Right lung (tissue), 5 donors: Measurements from ENCODE around the gene NPHP1. TPM values are rescaled to one million over a fixed set of nuclear protein-coding genes. Genes with fewer than 3 reads are reported as not detected.
A peak's percentile ranks its signal among the peaks of the same experiment; 100 is the strongest.
"Not testable (repeated sequence)": the region's sequence is repeated elsewhere in the genome, so short reads cannot be mapped to it uniquely, and the experiment has no call there.

Source experiments
- DNase-seq, 2 donors: peaks; one replicate each; pipeline ENCODE4 v3.0.0-alpha.2; 2013
- polyA plus RNA-seq, 5 donors: library from polyadenylated mRNA; unstranded; fragments of 120-200 nt; gene quantifications; one replicate each; pipeline versions ENCODE4 v1.2.1 to v1.2.3, GENCODE V29; 2013; ENCODE audit warnings: inconsistent platforms in 1 of 5, low replicate concordance in 1 of 5; ENCODE audit not compliant: insufficient read length in 5 of 5, insufficient read depth in 1 of 5

NPHP1 gene
- polyA plus RNA-seq, 5 donors: 13.3 to 20.1 (median 17.7) TPM

DNA sequence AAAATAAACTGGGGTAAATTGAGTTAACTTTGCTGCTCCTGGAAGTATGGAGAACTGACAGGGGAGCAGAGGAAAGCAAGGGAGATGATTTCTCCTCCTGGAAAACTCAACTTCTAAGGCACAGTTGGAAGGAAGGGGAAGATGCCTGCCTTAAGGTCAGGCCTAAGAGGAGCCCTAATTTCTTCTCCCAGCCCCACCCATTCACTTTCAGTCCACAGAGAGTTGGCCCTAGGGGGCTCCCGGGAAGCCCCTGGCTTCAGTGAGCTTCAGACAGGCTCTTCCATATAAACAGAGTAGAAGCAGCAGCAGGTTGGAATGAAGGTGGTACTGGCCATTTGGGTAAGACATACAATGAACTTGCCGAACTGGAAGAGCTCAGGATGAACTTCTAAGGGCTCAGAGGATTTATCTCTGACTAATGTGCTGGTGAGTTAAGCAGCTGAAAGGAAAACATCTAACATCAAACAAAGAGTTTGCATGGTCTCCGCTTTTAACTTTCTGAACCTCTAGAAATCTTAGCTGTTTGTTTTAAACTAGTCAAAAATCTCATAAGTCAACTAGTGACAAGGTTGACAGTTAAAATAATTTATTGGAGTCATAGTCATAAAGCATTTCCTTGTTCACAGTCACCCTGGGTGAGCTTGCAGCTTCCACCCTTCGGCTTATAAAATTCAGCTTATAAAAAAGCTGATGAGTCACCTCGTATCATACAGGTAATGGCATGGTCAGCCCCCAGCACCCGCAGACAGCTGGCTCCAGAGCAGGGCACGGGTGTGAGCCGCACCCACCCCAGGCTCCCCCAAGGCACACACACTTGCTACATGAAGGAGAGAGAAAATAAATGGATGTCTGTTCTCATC lies 99.0 kb downstream of the NPHP1 start:
- no peak for DNase-seq

DNA sequence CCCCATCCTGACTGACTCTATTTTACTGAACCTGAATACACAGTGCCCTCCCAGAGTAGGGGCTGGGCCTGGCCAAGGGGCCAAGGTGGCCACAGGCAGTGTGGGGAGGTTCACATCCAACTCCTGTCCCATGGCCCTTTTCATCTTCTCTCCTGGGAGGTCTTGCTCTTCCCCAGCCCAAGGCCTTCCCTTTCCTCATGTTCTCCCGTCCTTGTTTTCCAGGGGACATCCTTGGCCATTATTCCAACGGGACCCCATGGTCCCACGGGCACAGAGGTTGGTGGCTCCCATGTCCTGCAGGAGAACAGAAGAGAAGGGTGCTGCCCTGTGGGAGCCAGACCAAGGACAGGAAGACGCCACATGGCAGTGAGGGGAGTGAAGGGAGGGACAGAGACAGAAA lies 99.6 kb downstream of the NPHP1 start:
- no peak for DNase-seq

DNA sequence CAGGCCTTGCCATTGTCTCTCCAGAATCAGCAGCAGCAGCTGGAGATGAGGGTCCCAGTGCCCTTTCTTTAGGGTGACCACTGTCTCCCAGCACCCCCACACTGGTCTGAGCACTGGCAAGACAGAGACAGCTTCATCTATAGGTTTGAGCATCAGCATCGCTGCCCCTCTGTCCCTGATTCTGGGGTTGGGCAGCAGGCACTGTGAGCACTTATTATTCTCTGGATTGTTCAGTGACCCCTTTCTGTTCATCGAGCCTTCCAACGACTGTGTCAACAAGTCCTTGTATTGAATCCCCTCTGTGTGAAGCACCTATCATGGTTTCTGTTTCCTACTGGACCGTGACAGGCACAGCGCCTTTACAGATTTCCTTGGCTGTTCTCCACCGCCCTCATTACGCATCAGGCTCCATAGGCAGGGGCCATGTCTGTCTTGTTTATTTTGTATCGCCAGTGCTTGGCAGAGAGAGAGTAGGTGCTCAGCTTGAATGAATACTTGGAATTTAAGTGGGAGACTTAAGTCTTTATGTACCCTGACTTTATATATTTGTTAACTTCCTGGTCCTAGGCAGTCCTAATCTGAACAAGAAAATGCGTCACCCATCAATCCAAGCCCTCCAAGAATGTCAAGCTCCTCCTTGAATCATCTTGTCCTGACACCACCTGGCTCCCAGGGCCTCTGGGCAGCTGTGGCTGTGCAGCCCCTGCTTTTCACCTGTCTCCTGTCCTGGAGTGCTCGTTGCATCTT lies 100.6 kb downstream of the NPHP1 start:
- no peak for DNase-seq

DNA sequence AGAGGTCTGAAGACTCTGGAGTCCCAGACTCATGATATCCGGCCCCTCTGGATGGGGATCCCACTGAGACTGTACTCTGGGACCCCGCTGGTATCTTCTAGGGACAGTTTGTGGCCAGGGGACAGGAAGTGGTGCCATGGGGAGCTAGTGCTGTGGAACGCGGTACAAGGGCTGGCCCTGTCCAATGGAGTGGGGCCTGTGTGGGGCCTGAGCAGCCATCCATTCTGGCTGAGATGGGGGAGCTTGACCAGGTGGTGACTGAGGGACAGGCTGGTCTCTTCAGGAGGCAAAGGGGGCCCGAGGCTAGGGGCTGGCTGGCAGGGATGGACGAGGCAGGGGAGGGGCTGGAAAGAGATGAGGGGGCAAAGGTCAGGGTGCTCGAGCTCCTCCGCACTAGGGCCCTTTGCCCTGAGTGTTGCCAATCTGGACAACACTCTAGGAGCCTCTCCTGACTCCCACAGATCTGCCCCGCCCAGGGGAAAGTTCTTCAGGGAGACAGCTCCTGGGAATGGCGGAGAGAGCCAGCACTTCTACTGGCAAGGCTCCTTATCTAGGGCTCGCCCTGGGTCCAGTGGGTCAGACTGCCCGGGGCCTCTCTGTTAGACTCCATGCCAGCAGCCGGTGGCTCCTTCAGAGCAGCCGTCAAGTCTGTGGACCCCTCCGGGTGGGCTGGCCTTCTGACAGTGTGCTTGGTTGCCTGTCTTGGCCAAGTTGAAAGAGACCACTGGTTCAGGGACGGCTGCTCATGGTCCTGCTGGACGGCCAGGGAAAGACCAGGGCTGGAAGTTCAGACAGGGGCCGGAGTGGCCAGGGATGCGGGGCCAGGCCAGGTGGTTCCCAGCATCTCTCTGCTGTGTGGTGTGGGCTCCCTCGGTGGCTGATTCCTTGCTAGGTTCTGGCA lies 101.5 kb downstream of the NPHP1 start:
- DNase-seq: no peak

DNA sequence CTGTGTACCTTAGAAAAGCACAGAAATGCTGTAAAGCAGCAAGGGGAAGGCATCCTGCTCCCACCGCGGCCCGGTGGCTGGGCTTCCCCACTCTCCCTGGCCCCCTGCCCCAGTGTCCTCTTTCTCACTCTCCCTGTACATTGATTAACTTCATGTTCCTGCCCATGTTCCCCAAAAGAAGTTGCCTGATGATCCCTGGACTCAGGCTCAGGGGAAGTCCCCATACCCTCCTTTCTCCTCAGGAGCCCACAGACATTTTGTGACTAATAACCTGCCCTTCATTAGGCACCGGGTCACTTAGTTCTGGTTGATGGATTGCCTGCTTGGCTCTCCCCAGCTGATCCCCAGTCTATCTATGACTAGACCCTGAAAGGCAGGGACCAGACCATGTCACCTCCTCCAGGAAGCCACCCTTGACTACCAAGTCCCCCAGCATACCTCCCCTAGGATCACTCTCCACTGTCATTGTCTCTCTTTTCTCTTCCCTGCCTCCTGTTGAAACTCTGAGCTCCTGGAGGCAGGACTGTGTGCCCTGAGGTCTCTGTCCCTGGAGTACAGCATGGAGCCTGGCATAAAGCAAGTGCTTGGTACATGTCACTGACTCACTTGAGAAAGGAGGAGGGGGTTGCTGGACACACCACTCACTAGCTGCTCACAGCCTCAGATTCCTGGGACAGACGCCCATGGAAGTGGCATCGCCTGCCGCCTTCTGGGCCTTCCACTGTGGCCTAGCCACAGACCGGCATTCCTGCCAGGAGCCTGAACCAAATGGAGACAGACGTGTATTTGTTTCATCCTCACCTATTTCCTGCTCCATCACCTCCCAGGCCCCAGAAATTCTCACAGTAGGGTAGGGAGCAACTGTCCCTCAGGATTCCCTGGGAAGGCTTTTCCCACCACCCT lies 102.7 kb downstream of the NPHP1 start:
- DNase-seq: no peak

DNA sequence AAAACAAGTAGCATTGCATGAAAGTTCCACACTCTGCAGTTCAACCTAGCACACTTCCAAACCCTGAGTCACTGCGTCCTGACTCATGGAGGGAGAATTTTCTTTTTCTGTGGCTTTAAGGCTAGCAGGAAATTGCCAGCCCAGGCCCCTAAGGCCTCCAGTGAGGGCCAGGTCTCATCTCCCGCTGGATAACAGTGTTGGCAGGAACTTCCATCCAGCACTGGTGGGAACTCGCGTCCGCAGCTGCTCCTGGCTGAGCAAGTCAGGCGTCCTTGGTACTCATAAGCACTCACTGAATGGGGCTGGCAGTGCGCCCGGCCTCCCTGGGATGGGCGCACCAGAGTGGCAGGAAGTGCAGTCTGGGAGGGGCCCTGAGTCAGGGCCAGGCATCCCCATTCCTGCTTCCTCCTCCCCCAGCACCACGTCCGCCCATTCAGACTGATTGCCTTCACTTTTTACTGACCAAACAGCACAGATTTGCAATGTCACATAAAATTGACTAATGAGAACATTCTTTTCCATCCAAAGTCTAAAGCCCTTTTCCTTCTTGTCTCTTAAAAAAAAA lies 103.5 kb downstream of the NPHP1 start:
- DNase-seq: peak; percentile 91

DNA sequence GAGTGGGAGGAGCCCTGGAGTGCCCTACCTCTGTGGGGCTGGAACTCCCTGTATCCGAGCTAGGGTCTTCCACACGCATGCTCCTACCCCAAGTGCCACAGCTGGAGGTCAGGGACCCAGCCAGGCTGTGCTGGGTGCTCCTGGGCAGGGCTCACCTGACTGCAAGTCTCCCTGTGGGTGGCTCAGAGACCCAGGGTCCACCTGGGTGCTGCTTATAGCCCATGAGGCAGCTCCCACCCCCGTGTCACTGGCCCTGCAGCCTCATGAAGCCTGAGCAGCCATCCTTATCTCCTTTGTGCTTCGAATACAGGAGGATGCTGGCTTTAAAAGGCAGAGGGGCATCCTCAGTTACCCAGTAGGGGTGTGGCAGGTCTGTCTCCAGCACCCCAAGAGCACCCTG lies 103.9 kb downstream of the NPHP1 start:
- DNase-seq: not testable (repeated sequence)

DNA sequence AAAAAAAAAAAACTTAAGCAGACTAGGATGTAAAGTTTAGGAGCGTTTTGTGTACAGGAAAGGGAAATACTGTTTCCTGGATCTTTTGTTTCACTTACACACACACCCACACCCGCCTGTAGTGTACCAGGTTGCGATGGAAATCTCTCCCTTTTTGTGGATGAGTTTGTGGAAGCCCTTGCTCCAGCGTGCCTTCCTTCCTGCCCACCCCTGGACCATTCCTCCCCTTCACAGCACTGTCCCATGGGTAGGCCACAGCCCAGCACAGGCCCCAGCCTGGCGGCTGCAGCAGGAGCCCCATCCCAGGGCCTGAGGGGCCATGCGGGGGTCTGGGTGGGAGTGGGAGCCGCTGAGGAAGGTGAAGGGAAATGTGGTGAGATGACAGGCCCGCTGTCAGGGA lies 104.3 kb downstream of the NPHP1 start:
- DNase-seq: no peak

DNA sequence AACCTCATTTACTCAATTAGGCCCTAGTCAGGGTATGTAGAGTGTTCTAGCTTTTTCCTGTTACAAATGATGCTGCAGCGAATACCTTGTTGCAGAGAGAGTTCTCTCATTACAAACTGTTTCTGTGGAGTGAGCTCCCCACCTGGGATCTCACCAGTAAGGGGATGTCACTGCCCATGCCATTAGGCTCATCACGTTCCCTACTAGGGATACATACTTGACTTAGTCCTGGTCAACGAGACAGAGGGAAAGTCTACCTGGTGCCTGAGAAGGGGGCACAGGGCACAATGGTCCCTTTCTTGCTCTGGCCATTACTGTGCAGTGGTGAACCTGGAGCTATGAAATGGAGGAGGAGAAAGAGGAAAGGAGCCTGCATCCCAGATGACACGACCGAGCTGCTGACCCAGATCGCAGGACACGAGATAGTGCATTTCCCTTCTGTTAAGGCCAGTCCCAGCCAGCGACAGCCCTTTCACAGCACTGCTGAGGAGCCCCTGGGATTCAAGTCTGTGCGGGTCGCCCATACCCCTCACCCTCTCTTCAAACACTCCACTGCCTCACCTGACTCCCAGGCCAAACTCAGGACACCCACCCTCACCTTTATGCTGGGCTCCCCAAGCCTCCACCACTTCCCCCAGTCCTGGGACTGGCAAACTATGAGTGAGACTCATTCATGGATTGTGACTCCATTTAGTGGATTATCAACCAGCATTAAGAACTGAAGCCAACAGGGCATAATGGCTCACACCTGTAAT lies 105.2 kb downstream of the NPHP1 start:
- no peak for DNase-seq

DNA sequence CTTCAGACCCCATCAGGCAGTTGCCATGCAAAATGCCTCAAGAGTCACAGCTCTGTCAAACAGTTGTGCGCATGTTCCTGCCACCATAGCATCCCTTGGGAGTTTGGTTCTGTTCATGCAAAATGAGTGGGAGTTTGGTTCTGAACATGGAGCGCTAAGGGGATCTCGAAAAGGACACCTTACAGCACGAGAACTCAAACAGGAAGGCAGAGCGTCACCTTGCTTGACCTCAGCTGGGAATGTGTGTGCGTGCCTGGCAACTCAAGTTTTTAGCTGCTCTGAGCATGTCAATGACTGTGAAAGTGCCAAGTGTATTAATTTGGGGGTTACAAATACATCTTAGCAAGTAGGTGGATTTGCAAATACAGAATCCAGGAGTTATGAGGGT lies 105.8 kb downstream of the NPHP1 start:
- DNase-seq: no peak

DNA sequence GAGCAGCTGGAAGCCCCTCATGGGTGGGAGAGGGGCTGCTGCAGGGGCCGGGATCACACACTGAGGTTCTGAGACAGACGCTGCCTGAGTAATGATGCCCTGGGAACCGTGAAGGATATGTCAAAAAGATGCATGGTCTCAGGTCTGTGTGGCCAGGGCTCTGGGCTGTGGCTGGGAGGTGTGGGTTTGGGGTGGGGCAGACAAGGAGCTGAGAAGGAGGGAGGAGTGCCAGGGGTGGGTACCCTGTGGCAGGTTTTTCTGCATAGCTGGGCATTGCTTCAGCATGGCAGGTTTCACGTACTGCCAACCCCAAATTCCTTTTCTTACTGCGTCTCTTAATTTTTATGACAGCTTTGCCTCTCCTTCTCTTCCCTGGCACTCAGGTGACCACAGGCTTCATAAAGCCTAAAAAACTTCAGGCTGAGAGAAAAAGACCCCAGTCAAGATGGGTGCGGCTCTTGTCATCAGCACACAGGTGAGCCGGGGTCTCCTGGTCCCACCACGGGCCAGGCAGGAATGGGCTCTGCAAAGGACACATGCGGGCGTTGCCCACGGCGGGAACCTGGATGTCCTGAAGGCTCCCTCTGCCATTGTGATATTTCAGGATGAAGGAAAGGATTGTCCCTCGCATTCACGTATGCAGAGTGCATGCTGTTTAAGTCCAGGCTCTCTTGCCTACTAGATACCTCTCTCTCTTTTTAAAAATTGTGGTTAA lies 107.2 kb downstream of the NPHP1 start:
- DNase-seq: no peak

DNA sequence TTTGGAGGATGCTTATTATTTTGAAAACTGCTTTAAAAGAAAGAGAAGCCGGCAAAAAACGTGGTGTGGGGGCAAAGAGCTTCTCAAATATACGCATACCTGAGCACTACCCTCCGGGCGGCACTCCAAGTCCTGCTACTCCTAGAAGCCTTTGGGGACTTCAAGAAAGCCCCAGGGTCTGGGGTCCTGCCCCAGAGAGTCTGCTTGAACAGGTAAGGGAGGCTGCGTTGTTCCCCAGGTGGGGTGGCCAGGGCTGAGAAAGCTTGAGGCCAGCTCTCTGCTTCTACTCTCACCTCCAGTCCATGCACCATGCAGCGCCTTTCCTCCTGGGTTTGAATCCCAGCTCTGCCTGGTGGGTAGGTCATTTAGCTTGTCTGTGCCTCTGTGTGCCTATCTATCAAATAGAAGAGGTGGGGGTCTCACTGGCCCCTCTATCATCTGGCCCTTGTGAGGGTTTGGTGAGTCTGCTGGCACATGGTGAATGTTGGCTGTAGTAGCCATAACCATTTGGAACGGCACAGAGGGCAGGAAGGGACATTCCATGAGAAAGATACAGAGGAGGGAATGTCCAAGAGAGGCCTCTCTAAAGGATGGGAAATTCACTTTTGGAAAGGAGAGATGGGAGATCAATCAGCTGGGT lies 108.7 kb downstream of the NPHP1 start:
- DNase-seq: no peak

DNA sequence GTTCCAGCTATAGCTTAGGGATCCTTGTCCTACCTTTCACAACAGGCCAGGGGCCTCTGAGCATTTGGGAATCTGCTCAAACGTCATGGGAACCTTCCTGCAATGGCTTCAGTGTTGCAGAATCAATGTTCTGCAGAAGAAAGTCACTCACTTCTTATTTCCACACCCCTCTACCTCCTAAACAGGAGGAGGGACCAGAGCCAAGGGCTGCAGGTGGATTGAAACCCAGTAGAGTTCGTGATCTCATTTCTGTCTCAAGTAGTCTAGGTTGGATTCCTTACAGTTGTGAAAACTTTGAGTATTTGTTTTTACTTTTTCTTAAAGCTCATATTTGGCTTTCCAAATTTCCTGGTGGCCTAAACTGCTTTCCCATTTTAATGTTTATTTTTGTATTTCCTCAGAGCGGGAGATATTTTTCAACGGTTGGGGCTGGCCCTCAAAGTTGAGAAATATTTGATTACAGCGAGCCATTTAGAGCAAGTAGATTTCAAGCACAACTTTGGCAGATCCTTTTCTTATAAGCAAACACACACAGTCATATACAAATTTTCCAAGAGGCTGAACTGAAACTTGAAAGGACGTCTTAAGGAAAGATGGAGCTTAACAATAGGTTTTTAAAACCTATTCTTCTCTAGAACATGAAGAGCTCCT lies 109.8 kb downstream of the NPHP1 start:
- DNase-seq: peak in 1 of 2 donors; percentile 34

DNA sequence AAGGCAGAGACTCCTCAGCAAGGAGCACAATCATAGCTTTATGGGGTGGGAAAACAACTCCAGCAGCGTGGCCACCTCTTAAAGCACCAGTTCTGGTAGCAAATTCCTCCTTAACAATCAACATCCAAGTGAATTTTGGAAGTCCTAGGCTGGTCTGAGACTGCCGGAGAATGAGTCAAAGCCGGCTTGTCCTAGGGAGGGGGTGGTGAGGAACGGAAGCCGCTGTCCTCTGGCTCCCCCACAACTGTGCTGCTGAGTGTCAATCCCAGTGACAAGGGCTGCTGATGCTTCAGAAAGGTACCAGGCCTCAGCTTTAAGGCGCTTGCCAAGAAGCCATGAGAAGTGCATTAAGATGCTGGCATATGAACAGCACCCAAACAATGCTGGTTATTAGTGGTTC lies 110.9 kb downstream of the NPHP1 start:
- not testable (repeated sequence) for DNase-seq

DNA sequence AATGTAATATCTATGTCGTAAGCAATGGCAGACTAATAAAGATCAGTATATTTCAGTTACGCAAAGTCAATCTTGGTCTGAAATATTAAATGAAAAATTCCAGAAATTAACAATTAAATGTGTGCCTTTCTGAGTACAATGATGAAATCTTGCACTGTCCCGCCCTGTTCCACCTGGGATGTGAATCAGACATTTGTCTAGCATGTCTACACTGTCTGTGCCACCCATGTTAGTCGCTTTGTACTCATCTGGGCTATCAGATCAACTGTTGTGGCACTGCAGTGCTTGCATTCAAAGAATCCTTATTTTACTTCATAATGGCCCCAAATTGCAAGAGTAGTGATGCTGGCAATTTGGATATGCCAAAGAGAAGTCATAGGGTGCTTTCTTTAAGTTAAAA lies 114.6 kb downstream of the NPHP1 start:
- DNase-seq: not testable (repeated sequence)

DNA sequence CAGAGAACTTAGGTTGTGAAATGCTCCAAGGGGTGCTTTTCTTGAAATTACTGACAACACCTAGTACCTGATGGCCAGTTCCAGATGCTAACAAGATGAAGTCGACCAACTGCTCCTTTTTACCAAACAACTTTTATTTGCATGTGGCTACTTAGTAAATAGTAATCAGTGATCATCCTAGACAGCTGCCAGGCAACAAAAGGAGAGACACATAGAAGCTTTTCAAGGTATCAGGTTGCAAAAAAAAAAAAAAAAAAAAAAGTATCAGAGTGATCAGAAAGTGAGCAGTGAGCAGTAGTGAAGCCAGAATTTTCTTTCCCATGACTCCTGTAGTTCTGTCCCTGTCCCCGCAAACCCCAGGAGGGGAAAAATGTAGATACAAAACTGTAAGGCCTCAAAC lies 121.1 kb downstream of the NPHP1 start:
- not testable (repeated sequence) for DNase-seq

DNA sequence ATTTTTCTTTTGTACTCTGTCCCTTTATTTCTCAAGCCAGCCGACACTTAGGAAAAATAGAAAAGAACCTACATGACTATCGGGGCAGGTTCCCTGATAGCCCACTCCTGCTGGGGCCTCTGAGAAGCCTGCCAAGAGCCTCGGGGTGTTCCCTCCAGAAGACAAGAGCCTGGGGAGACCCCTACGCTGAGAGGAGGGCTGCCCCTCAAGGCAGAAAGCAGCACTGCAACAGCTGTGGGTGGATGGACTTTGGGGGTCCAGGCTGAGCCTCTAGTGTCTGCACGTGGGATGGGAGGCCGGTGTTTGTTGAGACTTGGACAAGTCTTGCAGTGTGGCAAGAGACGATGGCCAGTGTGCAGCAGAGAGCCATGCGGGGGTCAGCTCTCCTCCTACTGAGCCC lies 121.7 kb downstream of the NPHP1 start:
- DNase-seq: not testable (repeated sequence)

DNA sequence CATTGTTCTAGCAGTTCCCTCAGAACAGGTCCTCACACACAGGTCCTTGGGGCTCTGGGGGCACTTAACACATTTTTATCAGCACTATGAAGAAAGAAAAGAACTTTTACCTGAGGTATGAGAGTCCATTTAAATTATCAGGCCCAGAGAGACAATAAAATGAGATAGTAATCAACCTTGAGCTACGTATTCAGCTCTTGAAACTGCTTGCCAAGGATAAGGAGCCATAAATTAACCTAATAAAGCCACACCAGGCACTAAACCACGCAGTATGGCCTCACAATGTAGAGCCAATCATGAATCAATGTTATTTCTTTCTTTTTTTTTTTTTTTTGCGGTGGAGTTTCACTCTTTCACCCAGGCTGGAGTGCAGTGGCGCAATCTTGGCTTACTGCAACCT lies 126.7 kb downstream of the NPHP1 start:
- DNase-seq: not testable (repeated sequence)
